22Rv1 (cell line): Measurements from ENCODE around the gene MYL5.

Experiments
- ZFX ChIP-seq: fragments of 450-650 bp; IDR thresholded peaks from 2 replicates; pipeline ENCODE4 v1.6.1; 2017; ENCODE audit warnings: antibody characterized with exemption, borderline replicate concordance
- TF ChIP-seq, protein P1 (sequence below): fragments of 450-650 bp; IDR thresholded peaks from 2 replicates; pipeline ENCODE4 v1.5.1; 2017; ENCODE audit warnings: mild to moderate bottlenecking

DNA sequence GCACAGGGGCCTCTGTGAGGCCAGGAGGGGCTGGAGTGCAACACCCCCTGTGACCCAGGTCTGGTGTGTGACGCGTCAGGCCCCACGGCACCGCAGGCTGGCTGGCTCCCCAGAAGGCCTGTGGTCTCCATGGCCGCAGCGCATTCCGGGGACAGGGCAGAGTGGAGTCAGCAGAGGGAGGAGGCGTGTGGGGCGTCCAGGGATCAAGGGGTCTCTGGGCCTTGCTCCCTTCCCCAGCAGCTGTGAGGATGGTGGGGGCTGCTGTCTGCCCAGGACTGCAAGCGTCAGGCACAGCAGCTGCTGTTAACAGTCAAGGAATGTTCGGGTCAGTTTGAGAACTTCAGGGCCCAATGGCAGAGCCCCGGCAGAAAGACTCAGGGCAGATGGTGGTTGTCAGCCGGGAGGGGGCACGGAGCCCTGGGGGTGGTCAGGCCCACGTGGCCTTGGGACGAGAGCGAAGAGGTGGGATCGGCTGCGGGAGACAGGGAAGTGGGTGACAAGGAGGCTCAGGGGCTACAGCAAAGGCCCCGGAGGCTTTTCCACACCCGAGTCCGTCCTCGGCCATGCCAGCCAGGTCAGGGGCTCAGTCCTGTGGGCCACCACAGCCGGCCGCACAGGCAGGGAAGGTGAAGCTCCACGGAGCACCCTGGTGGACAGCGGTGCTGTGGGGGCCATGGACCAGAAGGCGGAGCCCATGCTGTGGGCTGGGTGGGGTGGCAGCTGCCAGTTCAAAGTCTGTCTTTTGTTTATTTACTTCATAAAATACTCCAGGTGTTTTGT is 49.6 kb downstream of the MYL5 start:
- TF ChIP-seq, protein P1, sequence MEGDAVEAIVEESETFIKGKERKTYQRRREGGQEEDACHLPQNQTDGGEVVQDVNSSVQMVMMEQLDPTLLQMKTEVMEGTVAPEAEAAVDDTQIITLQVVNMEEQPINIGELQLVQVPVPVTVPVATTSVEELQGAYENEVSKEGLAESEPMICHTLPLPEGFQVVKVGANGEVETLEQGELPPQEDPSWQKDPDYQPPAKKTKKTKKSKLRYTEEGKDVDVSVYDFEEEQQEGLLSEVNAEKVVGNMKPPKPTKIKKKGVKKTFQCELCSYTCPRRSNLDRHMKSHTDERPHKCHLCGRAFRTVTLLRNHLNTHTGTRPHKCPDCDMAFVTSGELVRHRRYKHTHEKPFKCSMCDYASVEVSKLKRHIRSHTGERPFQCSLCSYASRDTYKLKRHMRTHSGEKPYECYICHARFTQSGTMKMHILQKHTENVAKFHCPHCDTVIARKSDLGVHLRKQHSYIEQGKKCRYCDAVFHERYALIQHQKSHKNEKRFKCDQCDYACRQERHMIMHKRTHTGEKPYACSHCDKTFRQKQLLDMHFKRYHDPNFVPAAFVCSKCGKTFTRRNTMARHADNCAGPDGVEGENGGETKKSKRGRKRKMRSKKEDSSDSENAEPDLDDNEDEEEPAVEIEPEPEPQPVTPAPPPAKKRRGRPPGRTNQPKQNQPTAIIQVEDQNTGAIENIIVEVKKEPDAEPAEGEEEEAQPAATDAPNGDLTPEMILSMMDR: no peak
- no peak for TF ChIP-seq ZFX
